ENCODE measurements around the gene FOS. TPM values are rescaled to one million over a fixed set of nuclear protein-coding genes. Genes with fewer than 3 reads are reported as not detected.

The FOS gene
- total RNA-seq, 1 experiment from 2014 or later, result 78.3 TPM

GRCh38 chr14:75322746-75323145, 44.1 kb downstream of the FOS start:
- in situ Hi-C loops (cut with HindIII; ENCODE audit: low pct_unique_long_range_greater_than_20kb, low sequenced_read_pairs), result no loop called here
- no peak for DNase-seq (ENCODE audit: low read depth, low spot score)

DNA sequence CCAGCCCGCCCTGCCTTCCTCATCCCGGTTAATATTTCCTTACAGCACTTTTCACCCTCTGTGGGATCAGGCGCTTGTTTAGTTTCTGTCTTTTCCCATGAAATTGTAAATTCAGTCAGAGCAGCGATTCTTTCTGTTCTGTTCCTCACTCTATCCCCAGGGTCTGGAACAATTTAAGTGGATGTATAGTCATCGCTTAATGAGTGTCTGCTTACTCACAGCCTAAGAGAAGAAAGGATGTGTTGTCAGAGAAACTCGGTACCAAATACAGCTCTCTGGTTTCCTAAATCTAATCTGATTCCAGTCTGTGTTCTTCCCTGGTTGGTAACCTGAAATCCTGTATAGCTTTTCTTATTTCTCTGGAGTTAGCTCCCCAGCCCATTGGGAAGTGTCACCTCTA, 44.9 kb downstream of the FOS start:
- in situ Hi-C loops (cut with HindIII; ENCODE audit: low pct_unique_long_range_greater_than_20kb, low sequenced_read_pairs), result no loop called here
- DNase-seq (ENCODE audit: low read depth, low spot score), result no peak

GRCh38 chr14:75328558-75329155, 50.0 kb downstream of the FOS start:
- in situ Hi-C loops (cut with HindIII; ENCODE audit: low pct_unique_long_range_greater_than_20kb, low sequenced_read_pairs), result no loop called here
- DNase-seq (ENCODE audit: low read depth, low spot score), result no peak

DNA sequence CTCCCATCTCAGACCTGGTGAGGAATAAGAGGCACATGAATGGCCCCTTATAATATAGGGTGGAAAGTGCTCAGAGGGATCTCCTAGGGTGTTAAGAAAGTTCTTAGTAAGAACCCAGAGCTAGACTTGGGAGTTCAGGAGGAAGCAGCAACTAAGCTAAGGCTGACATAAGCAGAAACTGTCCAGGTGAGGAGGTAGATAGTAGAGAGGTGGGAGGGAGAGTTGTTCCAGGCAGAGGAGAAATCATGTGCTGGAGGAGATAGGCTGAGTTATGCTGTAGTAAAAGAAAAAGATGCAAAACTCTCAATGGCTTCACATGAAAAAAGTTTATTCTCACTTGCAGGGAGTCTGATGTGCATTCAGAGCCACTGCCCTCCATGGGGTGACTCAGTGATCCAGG, 50.7 kb downstream of the FOS start:
- in situ Hi-C loops (cut with HindIII; ENCODE audit: low pct_unique_long_range_greater_than_20kb, low sequenced_read_pairs), result no loop called here
- no peak for DNase-seq (ENCODE audit: low read depth, low spot score)

DNA sequence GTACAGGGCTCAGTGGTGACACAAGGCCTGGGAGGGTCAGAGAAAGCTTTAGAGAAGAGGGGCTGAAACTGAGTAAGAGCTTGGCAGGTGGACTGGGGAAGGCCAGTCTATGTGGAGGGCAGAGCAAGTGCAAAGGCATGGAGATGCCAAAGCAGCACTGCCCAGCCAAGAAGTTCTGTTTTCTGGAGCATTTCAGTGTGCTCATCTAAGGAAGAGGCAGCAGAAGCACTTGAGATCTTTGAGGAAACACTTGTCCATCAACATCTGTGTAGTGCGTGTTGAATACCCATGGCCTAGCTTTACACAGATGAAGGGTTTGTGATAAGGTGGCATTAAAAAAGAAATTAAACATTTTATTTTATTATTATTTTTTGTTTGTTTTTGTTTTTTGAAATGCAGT, 52.8 kb downstream of the FOS start:
- DNase-seq (ENCODE audit: low read depth, low spot score), result no peak
- in situ Hi-C loops (cut with HindIII; ENCODE audit: low pct_unique_long_range_greater_than_20kb, low sequenced_read_pairs), result no loop called here

Small RNA genes within 50 kb of the gene (small RNA-seq; reads per million reads assigned to genes)
- 0 reads per million in 2 experiments for gene RF00004

Other genes starting within 250 kb of the FOS start
- gene MLH3, start 227.4 kb upstream of the FOS start, total RNA-seq (2014; rRNA removed; shearing (Covaris generic)), result 10.9 and 11.1 TPM in 2 replicates
- gene ACYP1, start 214.8 kb upstream of the FOS start, total RNA-seq (2014; rRNA removed; shearing (Covaris generic)), result 17.5 and 20.1 TPM in 2 replicates
- gene ZC2HC1C, start 209.2 kb upstream of the FOS start, total RNA-seq (2014; rRNA removed; shearing (Covaris generic)), result 3.9 and 4.6 TPM in 2 replicates
- 55.0 and 56.5 TPM in 2 replicates for gene NEK9, start 151.8 kb upstream of the FOS start, total RNA-seq (2014; rRNA removed; shearing (Covaris generic))
- 941 and 955 TPM in 2 replicates for gene TMED10, start 102.2 kb upstream of the FOS start, total RNA-seq (2014; rRNA removed; shearing (Covaris generic))
- gene JDP2, start 149.2 kb downstream of the FOS start, total RNA-seq (2014; rRNA removed; shearing (Covaris generic)), result 22.2 and 22.5 TPM in 2 replicates
- gene BATF, start 243.6 kb downstream of the FOS start, total RNA-seq (2014; rRNA removed; shearing (Covaris generic)), result 0.74 TPM in 1 of 2 replicates, not detected in the other

Data from SK-MEL-5 (cell line).